MM.1S (cell line): Measurements from ENCODE around the gene GPR137C.

Experiments used
- DNase-seq: peaks from one replicate; pipeline ENCODE4 v3.0.0-alpha.2; 2015
- H2AFZ ChIP-seq: fragments of 300-600 bp; sonication (generic); 2 replicates; pipeline ENCODE4 v1.6.0; 2016; ENCODE audit warnings: antibody characterized with exemption, low read length
- H3F3A ChIP-seq: fragments of 300-600 bp; sonication (generic); 2 replicates; pipeline ENCODE4 v1.6.1; 2016; ENCODE audit warnings: mild to moderate bottlenecking, antibody characterized with exemption, low read length, moderate library complexity, mixed read lengths; ENCODE audit not compliant: insufficient read depth
- H3K27ac ChIP-seq: fragments of 300-600 bp; sonication (generic); 2 replicates; pipeline ENCODE4 v1.5.1; 2016; ENCODE audit warnings: mild to moderate bottlenecking, low read length
- H3K27me3 ChIP-seq: fragments of 300-600 bp; sonication (generic); replicated peaks from 2 replicates; pipeline ENCODE4 v1.6.0; 2016; ENCODE audit warnings: low read length; ENCODE audit not compliant: insufficient read depth
- H3K36me3 ChIP-seq: fragments of 300-600 bp; sonication (generic); replicated peaks from 2 replicates; pipeline ENCODE4 v1.6.1; 2016; ENCODE audit warnings: mild to moderate bottlenecking, low read length, mixed read lengths; ENCODE audit not compliant: insufficient read depth
- H3K4me1 ChIP-seq: fragments of 300-600 bp; sonication (generic); 2 replicates; pipeline ENCODE4 v1.6.1; 2016; ENCODE audit warnings: low read length, mixed read lengths
- H3K4me2 ChIP-seq: fragments of 300-600 bp; sonication (generic); 2 replicates; pipeline ENCODE4 v1.6.0; 2016; ENCODE audit warnings: low read depth, low read length
- H3K4me3 ChIP-seq: fragments of 300-600 bp; sonication (generic); 2 replicates; pipeline ENCODE4 v1.5.1; 2016; ENCODE audit warnings: low read length, mixed read lengths
- H3K79me2 ChIP-seq: fragments of 300-600 bp; sonication (generic); 2 replicates; pipeline ENCODE4 v1.6.1; 2016; ENCODE audit warnings: mixed run types, low read length, mixed read lengths
- H3K9ac ChIP-seq: fragments of 300-600 bp; sonication (generic); 2 replicates; pipeline ENCODE4 v1.6.1; 2016; ENCODE audit warnings: low read length, mixed read lengths
- H3K9me2 ChIP-seq: fragments of 300-600 bp; sonication (generic); replicated peaks from 2 replicates; pipeline ENCODE4 v1.6.1; 2016; ENCODE audit warnings: mild to moderate bottlenecking, low read length, mixed read lengths; ENCODE audit not compliant: insufficient read depth
- H3K9me3 ChIP-seq: fragments of 300-600 bp; sonication (generic); replicated peaks from 2 replicates; pipeline ENCODE4 v1.6.1; 2016; ENCODE audit warnings: mild to moderate bottlenecking, low read length, mixed read lengths; ENCODE audit not compliant: insufficient read depth
- H4K20me1 ChIP-seq: fragments of 300-600 bp; sonication (generic); 2 replicates; pipeline ENCODE4 v1.6.1; 2016; ENCODE audit warnings: mild to moderate bottlenecking, low read length, moderate library complexity, mixed read lengths; ENCODE audit not compliant: insufficient read depth
- EZH2 ChIP-seq: fragments of 300-600 bp; sonication (generic); optimal IDR thresholded peaks from 2 replicates; pipeline ENCODE3; 2017; ENCODE audit warnings: low read depth, mild to moderate bottlenecking, antibody characterized with exemption, low read length, mixed read lengths
- EZH2phosphoT487 ChIP-seq: fragments of 300-600 bp; sonication (generic); IDR thresholded peaks from 2 replicates; pipeline ENCODE4 v1.6.1; 2018; ENCODE audit warnings: antibody characterized with exemption, low read length
- TF ChIP-seq, protein P1 (sequence below): fragments of 300-600 bp; sonication (generic); IDR thresholded peaks from 2 replicates; pipeline ENCODE4 v1.5.1; 2016; ENCODE audit warnings: antibody characterized with exemption, low read length, mixed read lengths

The GPR137C gene, protein sequence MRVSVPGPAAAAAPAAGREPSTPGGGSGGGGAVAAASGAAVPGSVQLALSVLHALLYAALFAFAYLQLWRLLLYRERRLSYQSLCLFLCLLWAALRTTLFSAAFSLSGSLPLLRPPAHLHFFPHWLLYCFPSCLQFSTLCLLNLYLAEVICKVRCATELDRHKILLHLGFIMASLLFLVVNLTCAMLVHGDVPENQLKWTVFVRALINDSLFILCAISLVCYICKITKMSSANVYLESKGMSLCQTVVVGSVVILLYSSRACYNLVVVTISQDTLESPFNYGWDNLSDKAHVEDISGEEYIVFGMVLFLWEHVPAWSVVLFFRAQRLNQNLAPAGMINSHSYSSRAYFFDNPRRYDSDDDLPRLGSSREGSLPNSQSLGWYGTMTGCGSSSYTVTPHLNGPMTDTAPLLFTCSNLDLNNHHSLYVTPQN

DNA sequence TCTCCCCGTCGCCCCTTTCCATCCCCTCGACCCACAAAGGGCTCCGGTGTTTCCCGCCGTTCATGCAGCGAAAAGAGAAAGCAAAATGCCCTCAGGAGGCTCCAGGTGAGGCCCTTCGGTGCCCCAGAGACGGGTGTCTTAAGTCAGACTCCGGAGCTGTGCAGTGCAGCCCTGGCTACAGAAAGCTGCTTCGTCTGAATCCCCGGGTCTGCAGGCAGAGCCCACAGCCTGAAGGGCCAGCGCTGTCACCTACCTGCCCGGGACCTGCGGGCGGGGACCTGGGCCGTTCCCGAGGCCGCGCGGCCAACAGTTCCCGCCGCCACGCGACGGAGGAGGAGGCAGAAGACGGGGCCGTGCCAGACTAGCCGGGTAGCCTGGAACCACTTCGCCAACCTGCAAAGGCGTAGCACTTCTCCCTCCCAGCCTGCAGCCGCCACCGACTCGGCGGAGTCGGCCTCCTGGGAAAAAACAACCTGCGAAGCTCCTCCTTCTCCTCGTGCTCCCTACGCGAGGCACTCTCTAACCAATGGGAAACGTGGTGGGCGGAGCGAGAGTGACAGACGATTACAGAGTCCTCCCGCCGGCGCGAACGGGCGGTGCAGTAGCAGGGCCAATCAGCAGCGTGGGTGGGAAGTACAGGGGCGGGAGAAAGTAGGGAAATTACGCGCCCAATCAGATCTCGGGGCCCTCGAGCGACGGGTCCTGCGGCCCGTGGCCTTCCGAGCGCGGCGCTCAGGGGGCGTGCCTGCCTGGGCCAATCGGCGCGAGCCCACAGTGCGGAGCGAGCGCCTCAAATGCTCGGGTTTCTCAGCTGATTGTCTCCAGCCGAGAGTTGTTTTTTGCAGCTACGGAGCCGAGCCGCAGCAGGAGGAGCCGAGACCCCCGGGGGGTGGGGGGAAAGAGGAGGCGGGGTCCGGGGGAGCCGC, at the start of gene GPR137C, which contains the start of gene TXNDC16:
GPR137C (plus strand) TSS at position 774 of the 926 bp plus-strand sequence. CDS start 312 bp downstream, outside the sequence.
TXNDC16 (minus strand) TSS at position 443 of the 926 bp plus-strand sequence. CDS start 8,948 bp downstream, outside the sequence.
- Histone ChIP-seq H3K4me2 (peak within 1 kb of the TSS; percentile 90), H3F3A (peaks cover 7% of the 10 kb centered on the region), H3K27ac (peak within 1 kb of the TSS; percentile 84), H3K9ac (peak within 1 kb of the TSS; percentile 83), H2AFZ (peak within 1 kb of the TSS; percentile 74), H3K36me3 (no peaks in the 10 kb centered on the region), H3K27me3 (no peaks in the 10 kb centered on the region), H3K9me3 (no peaks in the 10 kb centered on the region), H3K4me3 (peak within 1 kb of the TSS; percentile 85), H3K4me1 (0 out of 2 replicates have a peak, but pooled peaks cover 3% of the 10 kb centered on the region), H3K79me2 (peaks cover 44% of the 10 kb centered on the region), H3K9me2 (no peaks in the 10 kb centered on the region), H4K20me1 (no peaks in the 10 kb centered on the region)
- peak; percentile 97 for DNase-seq
- TF ChIP-seq EZH2 (no peak), EZH2phosphoT487 (no peak)
- TF ChIP-seq, protein P1, sequence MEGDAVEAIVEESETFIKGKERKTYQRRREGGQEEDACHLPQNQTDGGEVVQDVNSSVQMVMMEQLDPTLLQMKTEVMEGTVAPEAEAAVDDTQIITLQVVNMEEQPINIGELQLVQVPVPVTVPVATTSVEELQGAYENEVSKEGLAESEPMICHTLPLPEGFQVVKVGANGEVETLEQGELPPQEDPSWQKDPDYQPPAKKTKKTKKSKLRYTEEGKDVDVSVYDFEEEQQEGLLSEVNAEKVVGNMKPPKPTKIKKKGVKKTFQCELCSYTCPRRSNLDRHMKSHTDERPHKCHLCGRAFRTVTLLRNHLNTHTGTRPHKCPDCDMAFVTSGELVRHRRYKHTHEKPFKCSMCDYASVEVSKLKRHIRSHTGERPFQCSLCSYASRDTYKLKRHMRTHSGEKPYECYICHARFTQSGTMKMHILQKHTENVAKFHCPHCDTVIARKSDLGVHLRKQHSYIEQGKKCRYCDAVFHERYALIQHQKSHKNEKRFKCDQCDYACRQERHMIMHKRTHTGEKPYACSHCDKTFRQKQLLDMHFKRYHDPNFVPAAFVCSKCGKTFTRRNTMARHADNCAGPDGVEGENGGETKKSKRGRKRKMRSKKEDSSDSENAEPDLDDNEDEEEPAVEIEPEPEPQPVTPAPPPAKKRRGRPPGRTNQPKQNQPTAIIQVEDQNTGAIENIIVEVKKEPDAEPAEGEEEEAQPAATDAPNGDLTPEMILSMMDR: no peak

DNA sequence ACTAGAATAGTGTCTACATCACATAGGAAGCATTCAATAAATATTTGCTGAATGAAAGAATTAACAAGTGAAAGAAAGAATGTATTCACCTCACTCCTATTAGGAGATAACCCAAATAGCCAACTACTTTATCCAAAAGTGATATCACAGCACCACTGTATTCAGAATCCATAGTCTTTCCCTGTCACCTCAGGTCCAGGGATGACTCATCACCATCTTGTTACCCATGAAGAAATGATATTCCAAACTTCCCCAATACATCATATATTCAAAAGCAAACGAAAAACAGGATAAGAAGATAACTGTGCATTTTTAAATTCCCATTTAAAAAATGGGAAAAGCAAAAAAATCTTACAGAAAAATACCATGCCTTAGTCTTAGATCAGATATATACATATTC, 39.4 kb upstream of the GPR137C start:
- H3K9me2 ChIP-seq: no peaks in the 10 kb centered on the region
- no peak overlapping the region for H3K9ac ChIP-seq
- no peak for DNase-seq
- TF ChIP-seq, protein P1: no peak
- no peaks in the 10 kb centered on the region for H4K20me1 ChIP-seq
- H3K79me2 ChIP-seq: no peaks in the 10 kb centered on the region
- H3K4me2 ChIP-seq: no peak overlapping the region
- H3K36me3 ChIP-seq: no peaks in the 10 kb centered on the region
- no peak overlapping the region for H3K27ac ChIP-seq
- H3F3A ChIP-seq: no peaks in the 10 kb centered on the region
- no peak overlapping the region for H2AFZ ChIP-seq
- H3K4me3 ChIP-seq: no peak overlapping the region
- no peaks in the 10 kb centered on the region for H3K4me1 ChIP-seq
- H3K9me3 ChIP-seq: no peaks in the 10 kb centered on the region
- H3K27me3 ChIP-seq: no peaks in the 10 kb centered on the region

DNA sequence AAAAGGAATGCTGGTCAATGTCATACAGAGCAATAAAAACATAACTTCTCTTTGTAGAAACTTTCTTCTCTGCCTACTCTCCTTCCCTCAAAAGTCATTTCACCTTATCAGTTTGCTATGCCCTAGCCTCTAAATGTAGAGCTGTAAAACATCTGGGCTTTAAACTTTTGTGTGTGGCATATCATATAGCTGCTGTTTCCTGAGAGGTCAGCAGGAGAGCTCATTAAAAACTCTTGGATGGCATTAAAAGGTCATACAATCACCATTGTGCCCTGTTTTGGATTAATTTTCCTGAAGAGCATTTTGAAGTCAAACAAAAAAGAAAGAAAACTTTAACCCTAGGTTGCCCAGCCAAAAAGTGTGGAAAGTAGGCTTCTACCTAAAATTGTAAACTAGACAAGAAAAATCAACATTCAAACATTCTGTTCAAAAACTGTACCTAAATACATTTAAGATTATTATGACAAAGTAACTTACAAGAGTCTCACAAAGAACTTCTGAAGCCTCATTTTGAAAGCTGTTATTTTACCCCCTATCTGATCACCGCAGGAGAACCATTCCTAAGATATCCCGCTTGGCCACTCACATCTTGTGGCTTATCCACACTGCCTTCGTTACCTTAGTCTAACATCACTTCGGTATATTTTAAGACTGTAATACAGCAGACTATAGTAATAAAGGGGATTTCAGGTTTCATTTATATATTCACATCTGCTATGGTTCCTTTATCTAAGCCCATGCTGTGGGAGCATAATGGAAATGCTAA, 38.4 kb upstream of the GPR137C start:
- Histone ChIP-seq H2AFZ (no peak overlapping the region), H3K27ac (no peak overlapping the region), H3K4me1 (no peaks in the 10 kb centered on the region), H3K79me2 (no peaks in the 10 kb centered on the region), H3K36me3 (no peaks in the 10 kb centered on the region), H4K20me1 (no peaks in the 10 kb centered on the region), H3K4me2 (no peak overlapping the region), H3K27me3 (no peaks in the 10 kb centered on the region), H3K9me2 (no peaks in the 10 kb centered on the region), H3F3A (no peaks in the 10 kb centered on the region), H3K4me3 (no peak overlapping the region), H3K9ac (no peak overlapping the region), H3K9me3 (no peaks in the 10 kb centered on the region)
- no peak for DNase-seq
- TF ChIP-seq EZH2: no peak
- TF ChIP-seq, protein P1: no peak
- TF ChIP-seq EZH2phosphoT487: no peak
